Keratinocyte (primary cell): ENCODE results near the gene HIP1.

Source experiments
- EZH2 ChIP-seq: IDR thresholded peaks from one replicate; pipeline ENCODE4 v1.6.1; 2012; ENCODE audit warnings: inconsistent platforms, mild to moderate bottlenecking, low read length, moderate library complexity
- TF ChIP-seq, protein P1 (sequence below), 3 experiments: IDR thresholded peaks in 1 of 3; conservative IDR thresholded peaks in 1 of 3; optimal IDR thresholded peaks in 1 of 3; 2 replicates in 2 of 3; 3 replicates in 1 of 3; pipeline versions ENCODE3 to v1.5.1; 2011; ENCODE audit warnings: low read length in 3 of 3, mild to moderate bottlenecking in 3 of 3, moderate library complexity in 2 of 3, control low read depth in 1 of 3, inconsistent platforms in 1 of 3; ENCODE audit not compliant: insufficient read depth in 2 of 3; ENCODE audit errors: extremely low read depth in 1 of 3

DNA sequence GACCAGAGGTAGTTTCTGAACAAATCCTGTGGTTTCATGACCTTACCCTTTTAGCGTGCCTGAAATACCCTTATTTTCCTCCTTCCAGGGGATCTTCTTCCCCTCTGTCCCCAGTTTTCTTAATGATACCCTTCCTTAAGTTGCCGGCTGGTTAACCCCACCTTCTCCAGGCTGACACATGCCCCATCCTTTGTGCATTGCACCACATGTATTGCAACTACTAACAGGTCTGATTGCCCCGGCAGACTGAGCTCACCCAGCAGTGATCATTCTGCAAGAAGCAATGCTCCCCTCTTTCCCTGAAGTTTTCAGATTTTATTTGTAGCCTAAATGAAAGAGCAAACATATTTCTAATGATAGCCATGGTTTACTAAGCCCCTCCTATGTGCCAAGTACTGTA lies 108.2 kb downstream of the HIP1 start:
- TF ChIP-seq, protein P1, sequence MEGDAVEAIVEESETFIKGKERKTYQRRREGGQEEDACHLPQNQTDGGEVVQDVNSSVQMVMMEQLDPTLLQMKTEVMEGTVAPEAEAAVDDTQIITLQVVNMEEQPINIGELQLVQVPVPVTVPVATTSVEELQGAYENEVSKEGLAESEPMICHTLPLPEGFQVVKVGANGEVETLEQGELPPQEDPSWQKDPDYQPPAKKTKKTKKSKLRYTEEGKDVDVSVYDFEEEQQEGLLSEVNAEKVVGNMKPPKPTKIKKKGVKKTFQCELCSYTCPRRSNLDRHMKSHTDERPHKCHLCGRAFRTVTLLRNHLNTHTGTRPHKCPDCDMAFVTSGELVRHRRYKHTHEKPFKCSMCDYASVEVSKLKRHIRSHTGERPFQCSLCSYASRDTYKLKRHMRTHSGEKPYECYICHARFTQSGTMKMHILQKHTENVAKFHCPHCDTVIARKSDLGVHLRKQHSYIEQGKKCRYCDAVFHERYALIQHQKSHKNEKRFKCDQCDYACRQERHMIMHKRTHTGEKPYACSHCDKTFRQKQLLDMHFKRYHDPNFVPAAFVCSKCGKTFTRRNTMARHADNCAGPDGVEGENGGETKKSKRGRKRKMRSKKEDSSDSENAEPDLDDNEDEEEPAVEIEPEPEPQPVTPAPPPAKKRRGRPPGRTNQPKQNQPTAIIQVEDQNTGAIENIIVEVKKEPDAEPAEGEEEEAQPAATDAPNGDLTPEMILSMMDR (optimal IDR thresholded peaks at IDR 0.05 in 1 of 3, IDR thresholded peaks at IDR 0.05 in 1 of 3, conservative IDR thresholded peaks at IDR 0.05 in 1 of 3; ENCODE audit: extremely low read depth in 1 of 3, insufficient read depth in 2 of 3, low read length in 3 of 3): no peak
- TF ChIP-seq EZH2: no peak
